HG03378 (cell line): ENCODE measurements around the gene CCNB3.
"Not testable (repeated sequence)": the region's sequence is repeated elsewhere in the genome, so short reads cannot be mapped to it uniquely, and the experiment has no call there.

ENCODE experiments used
- ATAC-seq: cut with Tn5 transposase; IDR thresholded peaks from one replicate; pipeline ENCODE4 v1.9.1; 2021; ENCODE audit warnings: mild to moderate bottlenecking, moderate library complexity; ENCODE audit not compliant: unreplicated experiment

The CCNB3 gene

GRCh38 chrX:50204364-50204899, at the start of gene CCNB3:
CCNB3 (plus strand) TSS chrX:50204765; CDS start chrX:50285164, 80,399 bp downstream.
- peak; percentile 95 for ATAC-seq

GRCh38 chrX:50157545-50158135, 46.9 kb upstream of the CCNB3 start:
- ATAC-seq, result no peak

GRCh38 chrX:50158593-50158992, 46.0 kb upstream of the CCNB3 start:
- no peak for ATAC-seq

GRCh38 chrX:50161127-50161526, 43.4 kb upstream of the CCNB3 start:
- no peak for ATAC-seq

GRCh38 chrX:50165727-50166126, 38.8 kb upstream of the CCNB3 start:
- no peak for ATAC-seq

- ATAC-seq, result no peak
Measured at GRCh38 chrX:50167366-50167765, 37.2 kb upstream of the CCNB3 start.

- peak; percentile 68 for ATAC-seq
Measured at GRCh38 chrX:50168241-50168687, 36.3 kb upstream of the CCNB3 start.

GRCh38 chrX:50169717-50170116, 34.8 kb upstream of the CCNB3 start:
- no peak for ATAC-seq

- no peak for ATAC-seq
Measured at GRCh38 chrX:50180073-50180940, 24.3 kb upstream of the CCNB3 start.

GRCh38 chrX:50183891-50184290, 20.7 kb upstream of the CCNB3 start:
- no peak for ATAC-seq

- ATAC-seq, result no peak
Measured at GRCh38 chrX:50188859-50189600, 15.5 kb upstream of the CCNB3 start.

DNA sequence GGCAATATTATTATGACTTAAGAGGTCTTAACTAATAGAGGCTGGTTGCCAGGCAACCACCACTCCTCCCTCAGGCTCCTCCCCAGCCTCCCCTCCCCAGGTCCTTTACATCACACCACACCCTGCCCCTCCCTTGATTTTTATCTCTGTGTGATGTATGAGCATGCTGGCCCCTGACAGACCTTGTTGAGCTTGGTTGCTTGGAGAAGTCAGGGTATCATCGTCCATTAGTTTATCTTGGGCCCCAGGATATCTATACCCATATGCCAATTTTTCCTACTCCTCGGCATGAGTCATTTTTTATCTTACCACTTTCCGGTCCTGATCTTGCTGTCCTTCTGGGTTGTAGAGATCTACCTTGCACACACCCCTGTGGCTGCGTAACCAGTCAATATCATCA, 6.2 kb upstream of the CCNB3 start:
- ATAC-seq, result no peak

GRCh38 chrX:50200907-50201306, 3.7 kb upstream of the CCNB3 start, which contains the start of gene AKAP4:
AKAP4 (minus strand) TSS chrX:50201007; CDS start chrX:50200889, 118 bp downstream.
- no peak for ATAC-seq

DNA sequence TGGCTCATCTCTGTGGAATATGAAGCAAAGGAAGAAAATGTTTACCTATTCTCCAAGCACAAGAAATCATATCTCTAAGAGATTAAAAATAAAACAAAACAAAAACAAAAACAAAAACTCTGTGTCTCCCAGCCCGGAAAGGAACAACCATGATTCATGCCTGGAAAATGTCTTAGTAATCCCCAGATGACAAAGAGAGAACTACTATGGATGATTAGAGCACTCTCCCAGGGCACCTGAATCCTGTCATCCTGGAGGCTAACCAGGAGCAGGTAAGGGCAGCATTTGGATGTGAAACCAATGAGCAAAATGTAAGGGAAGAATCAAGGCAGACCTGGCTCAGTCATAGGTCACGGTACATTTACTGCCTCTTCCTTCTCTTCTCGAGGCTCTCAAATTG, 2.0 kb upstream of the CCNB3 start:
- ATAC-seq, result no peak

- ATAC-seq, result no peak
Measured at GRCh38 chrX:50206753-50207152, 2.2 kb downstream of the CCNB3 start.

- no peak for ATAC-seq
Measured at GRCh38 chrX:50211510-50211909, 6.9 kb downstream of the CCNB3 start.

GRCh38 chrX:50281253-50281652, 76.7 kb downstream of the CCNB3 start:
- ATAC-seq, result no peak

GRCh38 chrX:50327235-50327634, 122.7 kb downstream of the CCNB3 start:
- ATAC-seq, result no peak

DNA sequence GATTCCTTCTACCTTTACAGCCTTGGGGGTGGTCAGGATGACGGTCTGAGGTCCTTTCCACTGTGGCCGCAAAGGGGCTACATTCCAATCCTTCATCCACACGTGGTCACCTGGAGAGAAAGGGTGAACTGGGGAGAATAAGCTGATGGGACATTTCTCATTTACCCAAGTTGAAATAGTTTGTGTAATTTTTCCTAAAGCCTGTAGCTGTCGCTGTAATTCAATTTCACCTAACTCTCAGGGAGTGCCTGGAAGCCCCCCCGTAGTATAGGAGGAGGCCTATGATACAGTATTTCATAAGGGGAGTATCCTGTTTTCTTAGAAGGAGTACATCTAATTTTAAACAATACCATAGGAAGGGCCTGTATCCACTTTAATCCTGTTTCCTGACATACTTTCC, 128.1 kb downstream of the CCNB3 start:
- not testable (repeated sequence) for ATAC-seq

DNA sequence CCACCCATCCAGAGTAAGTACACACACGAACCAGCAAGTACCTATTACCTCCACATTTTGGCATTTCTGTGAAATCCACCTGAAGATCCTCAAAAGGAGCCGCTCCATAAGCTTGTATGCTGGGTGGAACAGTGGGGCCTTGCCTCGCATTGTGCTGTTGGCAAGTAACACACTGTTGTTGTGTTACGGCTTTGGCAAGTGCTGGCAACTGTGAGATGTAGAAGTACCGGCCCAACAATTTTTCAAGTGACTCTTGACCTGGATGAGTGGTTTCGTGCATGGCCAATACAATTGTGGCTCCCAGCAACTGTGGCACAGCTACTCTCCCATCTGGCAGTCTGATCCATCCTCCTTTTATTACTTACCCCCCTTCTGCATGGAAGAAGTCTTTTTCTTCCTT, 128.7 kb downstream of the CCNB3 start:
- ATAC-seq, result no peak

GRCh38 chrX:50343917-50344316, 139.4 kb downstream of the CCNB3 start:
- ATAC-seq, result no peak
